SHP77 treated with DMSO at 0.1 percent for 48 hours (cell line): ENCODE results near the gene PLCG2.
"Not testable (repeated sequence)": the region's sequence is repeated elsewhere in the genome, so short reads cannot be mapped to it uniquely, and the experiment has no call there.

ENCODE experiments used
- DNase-seq: peaks from one replicate; lab custom pipeline; 2025; lab: John Stamatoyannopoulos, UW

PLCG2 gene

GRCh38 chr16:81790277-81790676 is 11.2 kb downstream of the PLCG2 start:
- DNase-seq: no peak

DNA sequence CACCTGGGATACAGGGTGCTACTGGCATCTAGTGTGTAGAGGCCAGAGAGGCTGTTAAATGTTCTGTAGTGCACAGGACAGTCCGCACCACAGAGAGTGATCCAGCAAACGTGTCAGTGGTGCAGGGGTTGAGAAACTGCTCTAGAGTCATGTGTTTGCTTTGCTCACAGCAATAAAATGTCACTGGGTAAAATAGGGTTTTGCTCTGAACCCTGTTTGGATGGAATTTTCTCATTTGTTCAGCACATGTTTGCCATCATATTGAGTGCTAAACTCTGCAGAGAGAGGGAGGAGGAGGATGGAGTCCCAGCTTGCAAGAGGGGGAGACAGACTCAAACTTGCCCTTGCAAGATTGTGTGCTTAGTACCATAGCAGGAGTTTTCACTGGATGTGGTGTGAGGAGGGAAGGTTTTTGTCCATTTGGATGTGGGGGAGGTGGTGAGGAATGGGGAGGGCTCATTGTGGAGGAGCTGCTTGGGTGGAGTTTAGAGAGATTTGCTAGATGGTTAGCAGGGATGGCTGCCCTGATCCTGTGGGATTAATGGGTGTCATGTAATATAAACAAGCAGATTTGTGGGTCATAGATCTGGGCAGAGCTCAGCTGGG is 11.8 kb downstream of the PLCG2 start:
- no peak for DNase-seq

GRCh38 chr16:81792828-81793227 is 13.7 kb downstream of the PLCG2 start:
- no peak for DNase-seq

DNA sequence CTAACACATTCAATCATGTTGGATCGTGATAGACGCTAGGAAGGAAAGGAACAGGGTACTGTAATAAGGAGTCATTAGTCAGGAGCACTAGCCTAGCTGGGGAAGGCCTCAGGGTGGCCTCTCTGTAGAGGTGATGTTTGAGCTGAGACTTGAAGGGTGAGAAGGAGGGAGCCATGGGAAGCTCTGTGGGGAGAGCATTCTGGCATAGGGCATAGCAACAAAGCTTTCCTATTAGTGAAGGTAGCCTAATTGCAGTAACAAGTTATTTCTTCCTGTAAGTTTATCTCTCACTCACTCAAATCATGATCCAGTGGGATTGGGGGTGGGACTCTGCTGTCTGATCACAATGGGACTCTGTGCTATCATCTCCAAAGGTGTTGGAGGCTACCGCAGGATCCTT is 16.1 kb downstream of the PLCG2 start:
- no peak for DNase-seq

DNA sequence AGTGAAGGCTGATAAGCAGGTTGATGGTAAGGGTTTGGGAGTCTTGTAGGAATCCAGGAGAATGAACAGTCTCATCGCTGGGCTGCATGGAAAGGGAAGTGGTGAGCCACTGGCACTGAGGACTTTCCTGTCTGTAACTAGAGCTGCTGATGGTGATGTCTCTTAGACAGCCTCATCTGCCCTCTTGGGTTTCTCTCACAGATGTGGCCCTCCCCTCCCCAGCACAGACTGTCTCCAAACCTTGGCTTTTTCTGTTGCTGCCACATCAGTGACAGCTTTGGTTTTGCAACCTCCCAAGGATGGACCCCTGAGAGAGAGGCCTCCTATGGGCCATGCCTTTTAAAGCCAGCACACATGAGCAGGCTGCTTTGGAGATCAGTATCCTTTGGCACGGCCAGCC is 16.9 kb downstream of the PLCG2 start:
- no peak for DNase-seq

DNA sequence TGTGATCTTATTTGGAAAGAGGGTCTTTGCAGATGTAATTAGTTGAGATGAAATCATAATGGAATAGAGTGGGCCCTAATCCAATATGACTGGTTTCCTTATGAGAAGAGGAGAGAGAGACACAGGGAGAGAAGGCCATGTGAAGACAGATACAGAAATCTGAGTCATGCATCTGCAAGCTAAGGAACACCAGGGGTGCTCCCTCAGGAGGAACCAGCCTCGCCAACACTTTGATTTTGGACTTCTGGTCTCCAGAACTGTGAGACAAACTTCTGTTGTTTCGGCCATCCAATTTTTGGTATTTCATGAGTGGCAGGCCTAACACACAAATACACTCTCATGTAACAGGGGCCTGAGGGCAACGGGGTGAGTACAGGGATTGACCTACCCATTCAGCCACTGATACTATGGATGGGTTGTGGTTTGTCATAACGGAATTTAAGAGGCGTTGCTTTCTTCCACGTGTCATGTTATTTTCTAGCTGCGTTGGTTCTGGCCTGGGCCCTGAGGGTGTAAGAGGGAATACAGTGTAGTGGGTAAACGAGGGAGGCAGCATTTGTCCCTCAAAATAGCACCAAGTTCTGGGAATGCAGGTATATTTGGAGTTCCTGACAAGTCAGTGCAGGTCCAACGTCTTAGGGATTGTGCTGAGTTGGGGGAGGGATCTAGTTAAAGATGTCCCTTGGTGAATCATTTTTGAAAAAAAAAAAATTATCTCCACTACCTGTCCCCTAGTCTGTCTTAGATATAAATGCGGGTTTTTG is 17.7 kb downstream of the PLCG2 start:
- no peak for DNase-seq

GRCh38 chr16:81797443-81797842 is 18.4 kb downstream of the PLCG2 start:
- DNase-seq: no peak

- no peak for DNase-seq
Observed at GRCh38 chr16:81798311-81799137, 19.4 kb downstream of the PLCG2 start.

DNA sequence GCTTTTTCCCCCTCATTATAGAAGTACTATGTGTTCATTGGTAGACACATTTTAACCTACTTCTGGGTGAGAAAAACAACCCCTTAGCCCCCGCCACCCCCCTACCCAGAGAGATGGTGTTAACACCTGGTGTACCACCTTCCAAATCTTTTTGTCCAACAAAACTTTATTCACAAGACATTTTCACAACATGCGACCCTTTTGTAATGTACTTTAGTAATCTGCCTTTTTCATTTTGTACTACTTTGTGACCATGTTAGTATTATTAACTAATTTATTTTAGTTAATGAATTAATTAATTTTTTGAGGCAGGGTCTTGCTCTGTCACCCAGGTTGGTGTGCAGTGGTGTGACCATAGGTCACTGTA is 20.0 kb downstream of the PLCG2 start:
- no peak for DNase-seq

DNA sequence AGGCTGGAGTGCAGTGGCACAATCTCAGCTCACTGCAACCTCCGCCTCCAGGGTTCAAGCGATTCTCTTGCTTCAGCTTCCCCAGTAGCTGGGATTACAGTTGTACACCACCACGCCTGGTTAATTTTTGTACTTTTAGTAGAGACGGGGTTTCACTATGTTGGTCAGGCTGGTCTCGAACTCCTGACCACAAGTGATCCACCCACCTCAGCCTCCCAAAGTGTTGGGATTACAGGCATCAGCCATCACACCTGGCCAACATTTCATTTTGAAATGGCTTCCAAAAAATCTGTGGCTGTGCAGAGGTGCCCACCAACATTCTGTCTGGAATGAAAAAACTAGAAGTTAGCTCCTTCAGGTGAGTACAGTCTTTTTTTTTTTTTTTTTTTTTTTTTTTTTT is 22.6 kb downstream of the PLCG2 start:
- not testable (repeated sequence) for DNase-seq

GRCh38 chr16:81803332-81803731 is 24.2 kb downstream of the PLCG2 start:
- no peak for DNase-seq

DNA sequence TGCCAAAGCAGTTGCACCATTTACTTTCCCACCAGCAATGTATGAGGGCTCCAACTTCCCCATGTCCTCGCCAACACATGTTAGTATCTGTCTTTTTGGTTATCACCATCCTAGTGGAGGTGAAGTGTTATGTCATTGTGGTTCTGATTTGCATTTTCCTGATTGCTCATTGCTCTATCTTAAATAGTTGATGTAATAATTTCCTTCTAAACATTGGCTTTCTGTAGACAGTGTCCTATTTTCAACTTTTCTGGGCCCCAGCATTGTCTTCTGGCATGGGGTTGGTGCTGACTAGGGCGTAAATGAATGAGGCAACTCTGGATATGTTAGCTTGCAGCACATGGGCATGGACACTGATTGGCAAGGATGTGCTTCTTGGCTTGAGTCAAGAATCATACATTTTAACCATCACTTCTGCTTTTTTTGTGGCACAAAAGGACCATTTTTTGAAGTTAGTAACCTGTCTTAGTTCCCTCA is 25.1 kb downstream of the PLCG2 start:
- DNase-seq: no peak

GRCh38 chr16:81806696-81807095 is 27.6 kb downstream of the PLCG2 start:
- no peak for DNase-seq

DNA sequence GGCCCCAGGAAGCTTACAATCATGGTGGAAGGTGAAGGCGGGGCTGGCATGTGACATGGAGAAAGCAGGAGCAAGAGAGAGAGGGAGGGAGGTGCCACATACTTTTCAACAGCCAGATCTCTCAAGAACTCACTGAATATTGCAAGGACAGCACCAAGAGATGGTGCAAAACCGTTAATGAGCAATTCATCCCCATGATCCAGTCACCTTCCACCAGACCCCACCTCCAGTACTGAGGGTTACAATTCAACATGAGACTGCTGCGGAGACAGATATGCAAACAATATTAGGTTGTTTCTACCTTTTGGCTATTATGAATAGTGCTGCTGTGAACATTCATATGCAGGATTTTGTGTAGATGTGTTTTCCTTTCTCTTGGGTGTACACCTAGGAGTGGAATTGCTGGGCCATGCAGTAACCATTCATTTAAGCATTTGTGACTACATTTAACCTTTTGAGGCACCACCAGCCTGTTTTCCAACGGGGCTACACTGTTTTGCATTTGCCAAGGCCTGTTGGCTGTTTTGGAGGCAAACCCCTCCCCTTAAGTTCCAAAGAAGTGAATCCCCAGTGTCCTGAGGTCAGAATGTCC is 28.8 kb downstream of the PLCG2 start:
- no peak for DNase-seq

- DNase-seq: no peak
Observed at GRCh38 chr16:81808933-81809480, 29.9 kb downstream of the PLCG2 start.

GRCh38 chr16:81809567-81809966 is 30.5 kb downstream of the PLCG2 start:
- DNase-seq: no peak

- DNase-seq: no peak
Observed at GRCh38 chr16:81810361-81810760, 31.3 kb downstream of the PLCG2 start.

GRCh38 chr16:81810894-81811538 is 31.9 kb downstream of the PLCG2 start:
- no peak for DNase-seq

- no peak for DNase-seq
Observed at GRCh38 chr16:81813648-81814047, 34.6 kb downstream of the PLCG2 start.

DNA sequence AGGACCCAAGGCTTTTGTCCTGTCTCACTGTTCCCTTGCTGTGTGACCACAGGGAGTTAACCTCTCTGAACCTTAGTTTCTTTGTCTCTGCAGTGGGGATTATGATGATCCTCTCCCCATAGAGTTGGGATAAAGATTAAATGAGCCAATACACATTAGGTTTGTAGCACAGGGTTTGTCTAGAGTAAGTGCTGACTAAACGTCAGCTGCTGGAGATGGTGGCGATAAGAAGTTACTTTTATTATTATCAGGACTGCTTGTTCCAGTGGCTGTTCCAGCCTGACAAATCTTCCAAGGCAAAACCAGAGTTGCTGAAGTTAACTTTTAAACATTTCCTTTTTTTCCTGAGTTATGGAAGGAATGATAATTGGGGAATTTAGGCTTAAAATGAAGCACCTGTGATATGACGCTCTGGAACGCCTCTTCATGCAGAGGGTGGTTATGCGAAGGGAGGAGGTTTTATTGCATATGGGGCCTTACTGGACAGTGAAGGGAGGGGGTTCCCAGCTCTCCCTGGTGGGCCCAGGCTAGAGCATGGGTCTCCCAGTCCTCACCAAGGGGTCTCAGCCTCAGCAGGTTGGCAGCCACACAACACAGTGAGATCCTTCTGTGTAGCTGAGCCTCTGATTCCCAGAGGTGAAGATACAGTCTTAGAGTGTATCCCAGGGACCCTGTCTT is 35.8 kb downstream of the PLCG2 start:
- DNase-seq: no peak

GRCh38 chr16:81815429-81815766 is 36.3 kb downstream of the PLCG2 start:
- DNase-seq: no peak
